PC-3 (cell line): ENCODE data around the gene GRK3. TPM values are rescaled to one million over a fixed set of nuclear protein-coding genes. Genes with fewer than 3 reads are reported as not detected.

Experiments
- ATAC-seq: fragments of 200-7000 bp; cut with Tn5 transposase; 2 replicates; pipeline ENCODE4 v1.9.1; 2020; ENCODE audit warnings: mild to moderate bottlenecking, moderate library complexity
- BruUV-seq: library from RNA; stranded (reverse); fragments of 400-500 nt; replicated peaks from 2 replicates; lab custom pipeline; 2021; lab: Mats Ljungman, UMichigan
- CTCF ChIA-PET: fragments of 300-600 bp; sonication (Branson Sonifier 250); formaldehyde crosslinking; loops from one replicate; lab custom pipeline; 2022; ENCODE audit warnings: antibody characterized with exemption; lab: Charles Lee
- POLR2A ChIA-PET: fragments of 300-600 bp; sonication (Branson Sonifier 250); formaldehyde crosslinking; loops from one replicate; lab custom pipeline; 2022; ENCODE audit warnings: antibody characterized with exemption; ENCODE audit not compliant: unreplicated experiment; lab: Charles Lee
- DNase-seq: peaks from one replicate; pipeline ENCODE4 v3.0.0-alpha.2; 2015
- H2AFZ ChIP-seq: fragments of 300-600 bp; sonication (generic); 2 replicates; pipeline ENCODE4 v1.6.0; 2016; ENCODE audit warnings: antibody characterized with exemption, low read length
- H3F3A ChIP-seq: fragments of 300-600 bp; sonication (generic); one replicate; pipeline ENCODE4 v1.6.0; 2017; ENCODE audit warnings: antibody characterized with exemption, low read length, control low read depth, mild to moderate bottlenecking; ENCODE audit not compliant: unreplicated experiment
- H3K27ac ChIP-seq: fragments of 300-600 bp; sonication (generic); 2 replicates; pipeline ENCODE4 v1.5.1; 2016; ENCODE audit warnings: mild to moderate bottlenecking, low read length
- H3K27me3 ChIP-seq: fragments of 300-600 bp; sonication (generic); 2 replicates; pipeline ENCODE4 v1.6.1; 2016; ENCODE audit warnings: low read length, mixed read lengths
- H3K36me3 ChIP-seq: fragments of 300-600 bp; sonication (generic); 2 replicates; pipeline ENCODE4 v1.6.1; 2016; ENCODE audit warnings: low read depth, mixed run types, low read length, mixed read lengths
- H3K4me1 ChIP-seq: fragments of 300-600 bp; sonication (generic); 2 replicates; pipeline ENCODE4 v1.5.1; 2016; ENCODE audit warnings: low read length; ENCODE audit not compliant: insufficient read depth
- H3K4me2 ChIP-seq: fragments of 300-600 bp; sonication (generic); 2 replicates; pipeline ENCODE4 v1.6.0; 2016; ENCODE audit warnings: low read length
- H3K4me3 ChIP-seq: fragments of 300-600 bp; sonication (generic); 2 replicates; pipeline ENCODE4 v1.5.1; 2016; ENCODE audit warnings: mild to moderate bottlenecking, low read length, mixed read lengths
- H3K79me2 ChIP-seq: fragments of 300-600 bp; sonication (generic); 2 replicates; pipeline ENCODE4 v1.6.1; 2017; ENCODE audit warnings: low read length, mixed read lengths
- H3K9ac ChIP-seq: fragments of 300-600 bp; sonication (generic); 2 replicates; pipeline ENCODE4 v1.6.0; 2016; ENCODE audit warnings: mild to moderate bottlenecking, low read length
- H3K9me2 ChIP-seq: fragments of 300-600 bp; sonication (generic); replicated peaks from 2 replicates; pipeline ENCODE4 v1.6.1; 2016; ENCODE audit warnings: mixed run types, low read length, mixed read lengths
- H3K9me3 ChIP-seq: fragments of 300-600 bp; sonication (generic); 2 replicates; pipeline ENCODE4 v1.6.1; 2016; ENCODE audit warnings: low read length, mixed read lengths
- H4K20me1 ChIP-seq: fragments of 300-600 bp; sonication (generic); 2 replicates; pipeline ENCODE4 v1.6.1; 2016; ENCODE audit warnings: low read length, mixed read lengths
- EZH2 ChIP-seq: fragments of 300-600 bp; sonication (generic); IDR thresholded peaks from one replicate; pipeline ENCODE4 v1.6.1; 2017; ENCODE audit warnings: antibody characterized with exemption, mild to moderate bottlenecking, low read length; ENCODE audit not compliant: unreplicated experiment
- EZH2phosphoT487 ChIP-seq: fragments of 300-600 bp; sonication (generic); IDR thresholded peaks from 2 replicates; pipeline ENCODE4 v1.6.1; 2018; ENCODE audit warnings: mild to moderate bottlenecking, antibody characterized with exemption, low read length, borderline replicate concordance
- intact Hi-C: fragments of 100-400 bp; cut with micrococcal nuclease; formaldehyde crosslinking; loops from 2 replicates; pipeline ENCODE4 v1.9.0; 2023
- total RNA-seq: library from RNA; depleted of rRNA; stranded (reverse); fragments of >200 nt; gene quantifications from 2 replicates; pipeline ENCODE4 v1.2.3, GENCODE V29; 2014
- TF ChIP-seq, protein P1 (sequence below): fragments of 300-600 bp; sonication (generic); conservative IDR thresholded peaks from 2 replicates; pipeline ENCODE4 v1.5.1; 2017; ENCODE audit warnings: antibody characterized with exemption, low read depth, mild to moderate bottlenecking, low read length

Gene GRK3
- total RNA-seq, 1 experiment from 2014 or later = under 0.01 TPM

DNA sequence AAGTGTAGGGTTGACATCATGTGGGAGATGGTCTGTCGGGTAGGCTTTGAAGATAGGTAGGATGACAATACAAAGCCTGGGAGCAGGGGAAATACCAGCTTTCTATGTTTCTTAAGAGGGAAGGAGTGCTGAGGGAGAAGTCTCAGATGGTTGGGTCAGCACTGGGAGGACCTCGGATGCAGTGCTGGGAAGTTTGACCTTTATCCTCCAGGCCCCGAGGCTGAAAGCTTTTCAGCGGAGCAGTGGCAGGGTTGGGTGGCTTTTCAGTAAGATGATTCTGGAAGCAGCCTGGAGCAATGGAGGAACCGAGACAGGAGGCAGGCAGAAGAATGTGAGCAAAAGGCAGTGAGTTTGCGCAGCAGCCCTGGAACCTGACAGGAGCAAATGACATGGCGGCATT, 134.0 kb downstream of the GRK3 start:
- ChIA-PET POLR2A (no interaction called here), CTCF (no interaction called here)
- Histone ChIP-seq H3K9me3 (no peaks in the 10 kb centered on the region), H3K36me3 (no peaks in the 10 kb centered on the region), H3K4me1 (no peaks in the 10 kb centered on the region), H3K79me2 (no peaks in the 10 kb centered on the region), H4K20me1 (no peaks in the 10 kb centered on the region), H3K4me3 (no peak overlapping the region), H3K9me2 (no peaks in the 10 kb centered on the region), H3K27me3 (peaks cover 48% of the 10 kb centered on the region), H3K4me2 (no peak overlapping the region), H3F3A (no peaks in the 10 kb centered on the region), H3K27ac (no peak overlapping the region), H3K9ac (no peak overlapping the region), H2AFZ (no peak overlapping the region)
- ATAC-seq = no peak
- BruUV-seq = no TSS peak
- no peak for DNase-seq
- TF ChIP-seq EZH2 (no peak), EZH2phosphoT487 (no peak)
- TF ChIP-seq, protein P1, sequence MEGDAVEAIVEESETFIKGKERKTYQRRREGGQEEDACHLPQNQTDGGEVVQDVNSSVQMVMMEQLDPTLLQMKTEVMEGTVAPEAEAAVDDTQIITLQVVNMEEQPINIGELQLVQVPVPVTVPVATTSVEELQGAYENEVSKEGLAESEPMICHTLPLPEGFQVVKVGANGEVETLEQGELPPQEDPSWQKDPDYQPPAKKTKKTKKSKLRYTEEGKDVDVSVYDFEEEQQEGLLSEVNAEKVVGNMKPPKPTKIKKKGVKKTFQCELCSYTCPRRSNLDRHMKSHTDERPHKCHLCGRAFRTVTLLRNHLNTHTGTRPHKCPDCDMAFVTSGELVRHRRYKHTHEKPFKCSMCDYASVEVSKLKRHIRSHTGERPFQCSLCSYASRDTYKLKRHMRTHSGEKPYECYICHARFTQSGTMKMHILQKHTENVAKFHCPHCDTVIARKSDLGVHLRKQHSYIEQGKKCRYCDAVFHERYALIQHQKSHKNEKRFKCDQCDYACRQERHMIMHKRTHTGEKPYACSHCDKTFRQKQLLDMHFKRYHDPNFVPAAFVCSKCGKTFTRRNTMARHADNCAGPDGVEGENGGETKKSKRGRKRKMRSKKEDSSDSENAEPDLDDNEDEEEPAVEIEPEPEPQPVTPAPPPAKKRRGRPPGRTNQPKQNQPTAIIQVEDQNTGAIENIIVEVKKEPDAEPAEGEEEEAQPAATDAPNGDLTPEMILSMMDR = no peak
- intact Hi-C loops = no loop called here

DNA sequence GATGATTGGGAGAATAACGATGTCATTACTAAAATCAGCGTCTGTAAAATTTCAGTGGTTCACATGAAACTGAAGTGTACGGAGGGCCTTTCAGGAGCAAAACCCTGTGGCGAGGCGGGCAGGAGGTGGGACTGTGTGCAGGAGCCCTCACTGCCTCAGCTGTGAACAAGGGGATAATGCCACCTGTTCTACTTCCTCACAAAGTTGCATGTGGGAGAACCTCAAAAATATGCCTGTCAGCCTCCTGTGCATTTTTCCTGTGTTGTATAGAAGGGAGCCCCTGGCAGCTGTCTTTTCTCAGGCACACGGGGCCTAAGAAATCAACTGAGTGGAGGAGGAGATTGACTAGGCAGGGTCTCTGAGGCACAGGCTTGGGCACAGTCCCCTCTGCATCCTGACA, 134.5 kb downstream of the GRK3 start:
- Histone ChIP-seq H3K9ac (no peak overlapping the region), H3K4me3 (no peak overlapping the region), H4K20me1 (no peaks in the 10 kb centered on the region), H3F3A (no peaks in the 10 kb centered on the region), H3K9me2 (no peaks in the 10 kb centered on the region), H2AFZ (no peak overlapping the region), H3K4me1 (no peaks in the 10 kb centered on the region), H3K27ac (no peak overlapping the region), H3K79me2 (no peaks in the 10 kb centered on the region), H3K36me3 (no peaks in the 10 kb centered on the region), H3K27me3 (peaks cover 52% of the 10 kb centered on the region), H3K4me2 (no peak overlapping the region), H3K9me3 (no peaks in the 10 kb centered on the region)
- BruUV-seq = no TSS peak
- TF ChIP-seq, protein P1 = no peak
- TF ChIP-seq EZH2 (no peak), EZH2phosphoT487 (no peak)
- POLR2A ChIA-PET = no interaction called here
- no peak for ATAC-seq
- DNase-seq = no peak
- CTCF ChIA-PET = no interaction called here
- intact Hi-C loops = no loop called here

DNA sequence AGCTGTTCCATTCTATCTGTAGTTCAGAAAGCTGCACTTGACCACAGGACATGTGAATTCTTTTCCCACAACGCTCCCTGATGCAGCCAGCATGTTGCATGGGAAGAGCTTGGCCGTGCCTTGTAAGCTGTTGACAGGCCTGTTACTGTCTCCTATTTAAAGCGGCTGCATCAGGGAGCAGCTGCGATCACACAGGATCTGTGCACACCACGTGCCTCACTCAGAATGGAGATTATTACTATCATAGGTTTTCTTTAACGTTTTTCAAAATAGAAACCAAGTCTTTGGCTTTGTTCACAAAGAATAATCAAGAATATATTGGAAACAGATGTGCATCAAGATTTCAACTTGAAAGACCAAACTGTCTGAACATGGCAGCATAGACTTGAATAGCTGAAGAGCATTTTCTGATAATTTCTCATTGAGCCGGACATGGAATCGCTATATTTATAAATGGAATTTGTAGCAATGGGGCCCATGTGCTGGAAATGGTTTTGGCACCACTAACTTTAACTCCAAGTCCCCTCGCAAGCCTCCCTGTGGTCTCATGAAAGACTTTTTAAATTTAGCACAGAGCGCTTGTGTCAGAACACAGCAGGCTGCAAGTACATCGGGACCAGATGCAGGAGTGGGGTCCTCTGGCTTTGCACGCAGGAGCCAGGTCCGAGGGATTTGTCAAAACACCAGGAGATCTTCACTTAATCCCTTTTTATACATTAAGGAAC, 136.7 kb downstream of the GRK3 start:
- Histone ChIP-seq H3K9me2 (no peaks in the 10 kb centered on the region), H3K27me3 (peaks cover 60% of the 10 kb centered on the region), H3K79me2 (no peaks in the 10 kb centered on the region), H3K9me3 (no peaks in the 10 kb centered on the region), H3K9ac (no peak overlapping the region), H4K20me1 (no peaks in the 10 kb centered on the region), H3K36me3 (no peaks in the 10 kb centered on the region), H3F3A (no peaks in the 10 kb centered on the region), H3K4me2 (no peak overlapping the region), H3K4me3 (no peak overlapping the region), H3K4me1 (no peaks in the 10 kb centered on the region), H3K27ac (no peak overlapping the region), H2AFZ (no peak overlapping the region)
- TF ChIP-seq, protein P1 = no peak
- TF ChIP-seq EZH2 = no peak
- TF ChIP-seq EZH2phosphoT487 = no peak
- no TSS peak for BruUV-seq
- ChIA-PET POLR2A (no interaction called here), CTCF (no interaction called here)
- ATAC-seq = no peak
- intact Hi-C loops = no loop called here
- DNase-seq = no peak
